ENCODE results near the gene RBM6.
A peak's percentile ranks its signal among the peaks of the same experiment; 100 is the strongest.

The RBM6 gene

GRCh38 chr3:49906073-49906743 is 33.7 kb upstream of the RBM6 start:
- Histone ChIP-seq H3K9me3 (no peaks in the 10 kb centered on the region), H3K36me3 (peaks cover 25% of the 10 kb centered on the region), H3K27ac (peak overlapping the region; percentile 69), H3K27me3 (no peaks in the 10 kb centered on the region), H3K4me3 (ENCODE audit: low read depth in 1 of 2, low read length in 1 of 2) (peak overlapping the region; percentile 40 to 57), H3K4me1 (ENCODE audit: control insufficient read depth in 1 of 2, insufficient read depth in 1 of 2, low read depth in 1 of 2, low read length in 1 of 2) (peaks cover 34 to 35% of the 10 kb centered on the region in 2 experiments)
- TF ChIP-seq CTCF (IDR thresholded peaks at IDR 0.05): peak; percentile 23

- no peak for TF ChIP-seq CTCF (IDR thresholded peaks at IDR 0.05)
Observed at GRCh38 chr3:49908373-49909199, 31.4 kb upstream of the RBM6 start.

GRCh38 chr3:49910409-49911123 is 29.4 kb upstream of the RBM6 start:
- peaks cover 11 to 12% of the 10 kb centered on the region in 2 experiments for H3K4me1 ChIP-seq (ENCODE audit: control insufficient read depth in 1 of 2, insufficient read depth in 1 of 2, low read depth in 1 of 2, low read length in 1 of 2)
- H3K36me3 ChIP-seq: peaks cover 25% of the 10 kb centered on the region
- H3K27ac ChIP-seq: no peak overlapping the region
- H3K27me3 ChIP-seq: no peaks in the 10 kb centered on the region
- no peaks in the 10 kb centered on the region for H3K9me3 ChIP-seq
- H3K4me3 ChIP-seq (ENCODE audit: low read depth in 1 of 2, low read length in 1 of 2): no peak overlapping the region
- TF ChIP-seq CTCF (IDR thresholded peaks at IDR 0.05): no peak

More at GRCh38 chr3:49908373-49909199, 31.4 kb upstream of the RBM6 start:
- H3K27me3 ChIP-seq: no peaks in the 10 kb centered on the region
- H3K4me3 ChIP-seq (ENCODE audit: low read depth in 1 of 2, low read length in 1 of 2): no peak overlapping the region
- no peaks in the 10 kb centered on the region for H3K9me3 ChIP-seq
- peaks cover 25% of the 10 kb centered on the region for H3K36me3 ChIP-seq
- H3K27ac ChIP-seq: no peak overlapping the region
- peaks cover 31 to 32% of the 10 kb centered on the region in 2 experiments for H3K4me1 ChIP-seq (ENCODE audit: control insufficient read depth in 1 of 2, insufficient read depth in 1 of 2, low read depth in 1 of 2, low read length in 1 of 2)

GRCh38 chr3:49911124-49911420 is 28.9 kb upstream of the RBM6 start:
- peaks cover 25% of the 10 kb centered on the region for H3K36me3 ChIP-seq
- no peaks in the 10 kb centered on the region for H3K9me3 ChIP-seq
- no peak overlapping the region for H3K4me3 ChIP-seq (ENCODE audit: low read depth in 1 of 2, low read length in 1 of 2)
- no peak for TF ChIP-seq CTCF (IDR thresholded peaks at IDR 0.05)
- no peak overlapping the region for H3K27ac ChIP-seq
- H3K27me3 ChIP-seq: no peaks in the 10 kb centered on the region
- H3K4me1 ChIP-seq (ENCODE audit: control insufficient read depth in 1 of 2, insufficient read depth in 1 of 2, low read depth in 1 of 2, low read length in 1 of 2): peaks cover 6 to 7% of the 10 kb centered on the region in 2 experiments

GRCh38 chr3:49911611-49912010 is 28.3 kb upstream of the RBM6 start:
- Histone ChIP-seq H3K27me3 (no peaks in the 10 kb centered on the region), H3K9me3 (no peaks in the 10 kb centered on the region), H3K27ac (no peak overlapping the region), H3K4me3 (ENCODE audit: low read depth in 1 of 2, low read length in 1 of 2) (no peak overlapping the region), H3K4me1 (ENCODE audit: control insufficient read depth in 1 of 2, insufficient read depth in 1 of 2, low read depth in 1 of 2, low read length in 1 of 2) (peaks cover under 1 to 1% of the 10 kb centered on the region in 2 experiments), H3K36me3 (peaks cover 25% of the 10 kb centered on the region)
- no peak for TF ChIP-seq CTCF (IDR thresholded peaks at IDR 0.05)
